Muscle of leg (tissue), 11 donors: Measurements from ENCODE around the gene CUX1. TPM values are rescaled to one million over a fixed set of nuclear protein-coding genes. Genes with fewer than 3 reads are reported as not detected.

Experiments used
- DNase-seq: peaks from one replicate; pipeline ENCODE4 v3.0.0; 2013
- H3K27ac ChIP-seq: one replicate; pipeline ENCODE4 v1.5.1; 2013; ENCODE audit warnings: mild to moderate bottlenecking, low read length, control low read depth
- H3K27me3 ChIP-seq: one replicate; pipeline ENCODE4 v1.6.1; 2013; ENCODE audit warnings: low read length; ENCODE audit not compliant: control insufficient read depth, insufficient read depth
- H3K36me3 ChIP-seq: one replicate; pipeline ENCODE4 v1.6.1; 2013; ENCODE audit warnings: low read length; ENCODE audit not compliant: control insufficient read depth, insufficient read depth
- H3K4me1 ChIP-seq: one replicate; pipeline ENCODE4 v1.6.1; 2013; ENCODE audit warnings: low read length; ENCODE audit not compliant: control insufficient read depth, insufficient read depth
- H3K4me3 ChIP-seq: one replicate; pipeline ENCODE4 v1.5.1; 2013; ENCODE audit warnings: low read length, control low read depth
- H3K9me3 ChIP-seq: replicated peaks from 2 replicates; pipeline ENCODE4 v1.6.1; 2013; ENCODE audit warnings: low read depth, low read length; ENCODE audit not compliant: control insufficient read depth
- WGBS: methylation state at CpG from one replicate; pipeline ENCODE4 v1.1.5; 2013; ENCODE audit warnings: missing lambda C conversion rate; ENCODE audit not compliant: insufficient coverage; 5-methylcytosine and 5-hydroxymethylcytosine counted together
- polyA plus RNA-seq, 8 donors: library from polyadenylated mRNA; unstranded; fragments of 120-200 nt; gene quantifications; one replicate each; pipeline versions ENCODE4 v1.2.1 to v1.2.3, GENCODE V29; 2013; ENCODE audit warnings: inconsistent platforms in 1 of 8, low replicate concordance in 1 of 8; ENCODE audit not compliant: insufficient read length in 8 of 8, insufficient read depth in 1 of 8
- total RNA-seq: library from RNA; stranded (reverse); fragments of 120-200 nt; gene quantifications from one replicate; pipeline ENCODE4 v1.2.4, GENCODE V29; 2013

CUX1 gene
- total and polyA plus RNA-seq, 9 donors: 29.4 to 46.9 (median 40.8) TPM

GRCh38 chr7:102106625-102107024 lies 289.2 kb downstream of the CUX1 start:
- 77% methylated on average over 5 of the region's 5 CpGs for WGBS
- Histone ChIP-seq H3K4me1 (peaks cover 4% of the 10 kb centered on the region), H3K9me3 (no peaks in the 10 kb centered on the region), H3K27me3 (no peaks in the 10 kb centered on the region), H3K36me3 (peaks cover 30% of the 10 kb centered on the region), H3K27ac (no peak overlapping the region), H3K4me3 (no peak overlapping the region)
- no peak for DNase-seq

GRCh38 chr7:102107474-102108104 lies 290.2 kb downstream of the CUX1 start:
- no peak for DNase-seq
- Histone ChIP-seq H3K9me3 (no peaks in the 10 kb centered on the region), H3K4me3 (no peak overlapping the region), H3K4me1 (peaks cover 6% of the 10 kb centered on the region), H3K27me3 (no peaks in the 10 kb centered on the region), H3K36me3 (peaks cover 21% of the 10 kb centered on the region), H3K27ac (no peak overlapping the region)
- 88% methylated on average over 14 of the region's 19 CpGs for WGBS

- H3K4me1 ChIP-seq: peaks cover 6% of the 10 kb centered on the region
- peak; percentile 69 for DNase-seq
These were observed 293.9 kb downstream of the CUX1 start for GRCh38 chr7:102111061-102112041.

DNA sequence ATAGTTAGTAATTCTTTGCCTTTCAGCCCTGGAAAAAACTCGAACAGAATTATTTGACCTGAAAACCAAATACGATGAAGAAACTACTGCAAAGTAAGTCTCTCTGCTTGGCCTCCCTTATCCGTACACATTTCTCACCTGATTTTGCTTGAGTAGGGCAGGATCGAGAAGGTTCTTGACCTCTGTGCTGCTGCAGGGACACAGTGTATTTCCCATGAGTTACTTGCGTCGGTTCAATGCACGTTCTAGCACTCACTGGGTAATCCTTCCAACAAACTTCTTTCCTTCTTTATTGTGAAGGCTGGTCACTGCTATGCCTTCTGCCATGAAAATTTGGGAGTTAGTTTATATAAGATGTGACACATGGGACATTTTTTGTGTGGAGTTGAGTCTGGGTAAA lies 297.8 kb downstream of the CUX1 start:
- H3K9me3 ChIP-seq: no peaks in the 10 kb centered on the region
- no peak overlapping the region for H3K4me3 ChIP-seq
- WGBS: 74% methylated on average over 6 of the region's 7 CpGs
- no peak for DNase-seq
- peaks cover 27% of the 10 kb centered on the region for H3K36me3 ChIP-seq
- H3K27ac ChIP-seq: no peak overlapping the region
- no peaks in the 10 kb centered on the region for H3K27me3 ChIP-seq
- H3K4me1 ChIP-seq: peaks cover 22% of the 10 kb centered on the region

More at GRCh38 chr7:102111061-102112041, 293.9 kb downstream of the CUX1 start:
- Histone ChIP-seq H3K4me3 (no peak overlapping the region), H3K27me3 (no peaks in the 10 kb centered on the region), H3K36me3 (peaks cover 22% of the 10 kb centered on the region), H3K9me3 (no peaks in the 10 kb centered on the region), H3K27ac (peak overlapping the region; percentile 45)
- WGBS: 71% methylated on average over 15 of the region's 36 CpGs

- Histone ChIP-seq H3K4me3 (no peak overlapping the region), H3K36me3 (peaks cover 27% of the 10 kb centered on the region), H3K27ac (no peak overlapping the region), H3K4me1 (peaks cover 22% of the 10 kb centered on the region), H3K27me3 (no peaks in the 10 kb centered on the region), H3K9me3 (no peaks in the 10 kb centered on the region)
- no peak for DNase-seq
- 97% methylated on average over 8 of the region's 15 CpGs for WGBS
These were observed 298.5 kb downstream of the CUX1 start for GRCh38 chr7:102115931-102116330.

DNA sequence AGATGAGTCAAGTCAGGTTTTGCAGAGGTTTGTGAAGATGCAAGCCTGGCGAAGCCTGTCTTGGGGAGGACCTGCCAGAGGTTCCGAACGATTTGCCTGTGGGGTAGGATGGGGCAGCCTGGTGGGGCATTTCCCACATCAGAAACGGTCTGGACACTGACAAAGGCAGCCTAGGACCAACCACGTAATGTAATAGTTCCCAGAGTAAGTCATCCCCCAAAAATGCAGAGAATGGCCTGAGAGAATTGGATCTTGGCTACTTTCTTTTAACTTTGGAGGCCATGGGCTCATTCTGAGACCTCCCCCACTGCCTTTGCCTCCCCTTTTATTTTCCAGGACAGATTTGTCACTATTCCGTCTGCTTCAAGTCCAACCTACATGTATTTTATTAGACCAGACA lies 300.3 kb downstream of the CUX1 start:
- H3K4me1 ChIP-seq: peaks cover 27% of the 10 kb centered on the region
- 68% methylated on average over 5 of the region's 6 CpGs for WGBS
- no peaks in the 10 kb centered on the region for H3K27me3 ChIP-seq
- peak; percentile 36 for DNase-seq
- H3K36me3 ChIP-seq: peaks cover 31% of the 10 kb centered on the region
- no peaks in the 10 kb centered on the region for H3K9me3 ChIP-seq
- no peak overlapping the region for H3K4me3 ChIP-seq
- H3K27ac ChIP-seq: no peak overlapping the region

- Histone ChIP-seq H3K9me3 (no peaks in the 10 kb centered on the region), H3K27me3 (no peaks in the 10 kb centered on the region), H3K4me3 (no peak overlapping the region), H3K36me3 (peaks cover 26% of the 10 kb centered on the region), H3K4me1 (peaks cover 27% of the 10 kb centered on the region), H3K27ac (peak overlapping the region; percentile 39)
- WGBS: 79% methylated on average over 8 of the region's 14 CpGs
- peak; percentile 70 for DNase-seq
These were observed 301.8 kb downstream of the CUX1 start for GRCh38 chr7:102119213-102119651.

DNA sequence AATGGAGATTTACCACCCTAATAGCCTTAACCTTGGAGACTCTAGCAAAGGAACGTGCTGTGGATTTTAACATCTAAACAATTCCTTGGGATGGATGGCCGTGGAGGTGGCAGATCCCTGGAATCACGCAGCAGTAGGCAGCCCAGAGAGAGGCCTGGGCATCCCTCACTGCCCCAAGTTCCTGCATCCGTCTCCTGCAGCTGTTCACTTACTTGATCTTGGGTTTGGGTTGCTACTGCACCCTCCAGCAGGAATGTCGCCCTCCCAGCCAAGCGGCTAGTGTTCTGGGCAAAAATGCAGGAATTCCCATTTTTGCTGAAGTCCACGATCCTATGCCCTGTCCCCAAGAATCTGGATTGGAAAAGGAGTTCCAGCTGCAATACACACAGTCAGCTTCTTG lies 302.5 kb downstream of the CUX1 start:
- peaks cover 26% of the 10 kb centered on the region for H3K36me3 ChIP-seq

GRCh38 chr7:102120666-102121195 lies 303.3 kb downstream of the CUX1 start:
- Histone ChIP-seq H3K9me3 (no peaks in the 10 kb centered on the region), H3K27me3 (no peaks in the 10 kb centered on the region), H3K4me1 (peaks cover 27% of the 10 kb centered on the region), H3K36me3 (peaks cover 19% of the 10 kb centered on the region), H3K4me3 (no peak overlapping the region), H3K27ac (no peak overlapping the region)
- no CpG with 5 or more reads among the region's 5 CpGs for WGBS
- DNase-seq: no peak

More for the DNA sequence above, 302.5 kb downstream of the CUX1 start:
- DNase-seq: peak; percentile 36
- Histone ChIP-seq H3K27ac (peak overlapping the region; percentile 39), H3K4me3 (no peak overlapping the region), H3K27me3 (no peaks in the 10 kb centered on the region), H3K4me1 (peaks cover 27% of the 10 kb centered on the region), H3K9me3 (no peaks in the 10 kb centered on the region)
- WGBS: 86% methylated on average over 5 of the region's 7 CpGs

- Histone ChIP-seq H3K36me3 (peaks cover 10% of the 10 kb centered on the region), H3K4me1 (peaks cover 27% of the 10 kb centered on the region), H3K27me3 (no peaks in the 10 kb centered on the region), H3K4me3 (no peak overlapping the region), H3K9me3 (no peaks in the 10 kb centered on the region), H3K27ac (no peak overlapping the region)
- peak; percentile 54 for DNase-seq
- no CpG with 5 or more reads among the region's 3 CpGs for WGBS
These were observed 304.6 kb downstream of the CUX1 start for GRCh38 chr7:102122026-102122425.
